DND-41 (cell line): Measurements from ENCODE around the gene LPGAT1.

Experiments used
- ATAC-seq: fragments of 200-7000 bp; cut with Tn5 transposase; 3 replicates; pipeline ENCODE4 v1.9.1; 2021; ENCODE audit warnings: low read depth; ENCODE audit not compliant: insufficient read depth
- DNase-seq: peaks from one replicate; pipeline ENCODE4 v3.0.0-alpha.2; 2020
- H2AFZ ChIP-seq: 2 replicates; pipeline ENCODE4 v1.6.0; 2012; ENCODE audit warnings: low read depth, low read length
- H3K27ac ChIP-seq: 2 replicates; pipeline ENCODE4 v1.5.1; 2012; ENCODE audit warnings: low read length, inconsistent platforms
- H3K27me3 ChIP-seq: fragments of 200-600 bp; sonication (generic); 2 replicates; pipeline ENCODE4 v1.6.0; 2012; ENCODE audit warnings: low read length, mild to moderate bottlenecking, inconsistent platforms; ENCODE audit not compliant: insufficient read depth, poor library complexity
- H3K36me3 ChIP-seq: 2 replicates; pipeline ENCODE4 v1.5.1; 2012; ENCODE audit warnings: low read length, inconsistent platforms; ENCODE audit not compliant: insufficient read depth
- H3K4me1 ChIP-seq: 2 replicates; pipeline ENCODE4 v1.5.1; 2012; ENCODE audit warnings: mild to moderate bottlenecking, low read length; ENCODE audit not compliant: insufficient read depth
- H3K4me2 ChIP-seq: 2 replicates; pipeline ENCODE4 v1.6.0; 2012; ENCODE audit warnings: mild to moderate bottlenecking, moderate library complexity, low read length, inconsistent platforms; ENCODE audit not compliant: insufficient read depth
- H3K4me3 ChIP-seq, 2 experiments: fragments of 200-600 bp in 1 of 2; shearing (Covaris generic) in 1 of 2; 2 replicates each; pipeline ENCODE4 v1.5.1; 2012 to 2016; ENCODE audit warnings: inconsistent platforms in 2 of 2, low read length in 2 of 2, mild to moderate bottlenecking in 2 of 2, low read depth in 1 of 2, moderate library complexity in 1 of 2
- H3K79me2 ChIP-seq: 2 replicates; pipeline ENCODE4 v1.6.0; 2012; ENCODE audit warnings: low read length, inconsistent platforms; ENCODE audit not compliant: insufficient read depth
- H3K9ac ChIP-seq: 2 replicates; pipeline ENCODE4 v1.6.0; 2012; ENCODE audit warnings: low read depth, mild to moderate bottlenecking, inconsistent platforms, low read length, moderate library complexity
- H3K9me3 ChIP-seq: 2 replicates; pipeline ENCODE4 v1.5.1; 2012; ENCODE audit warnings: low read length, moderate library complexity, mild to moderate bottlenecking, inconsistent platforms; ENCODE audit not compliant: insufficient read depth, severe bottlenecking
- H4K20me1 ChIP-seq: 2 replicates; pipeline ENCODE4 v1.6.0; 2012; ENCODE audit warnings: low read length; ENCODE audit not compliant: insufficient read depth
- EZH2 ChIP-seq: IDR thresholded peaks from 3 replicates; pipeline ENCODE4 v1.6.1; 2012; ENCODE audit warnings: borderline replicate concordance, low read depth, mild to moderate bottlenecking, moderate library complexity, low read length, inconsistent platforms; ENCODE audit not compliant: severe bottlenecking
- TF ChIP-seq, protein P1 (sequence below): IDR thresholded peaks from 2 replicates; pipeline ENCODE4 v1.5.1; 2012; ENCODE audit warnings: borderline replicate concordance, low read length, moderate library complexity, mild to moderate bottlenecking; ENCODE audit not compliant: poor library complexity, severe bottlenecking; ENCODE audit errors: extremely low read depth

Gene LPGAT1

DNA sequence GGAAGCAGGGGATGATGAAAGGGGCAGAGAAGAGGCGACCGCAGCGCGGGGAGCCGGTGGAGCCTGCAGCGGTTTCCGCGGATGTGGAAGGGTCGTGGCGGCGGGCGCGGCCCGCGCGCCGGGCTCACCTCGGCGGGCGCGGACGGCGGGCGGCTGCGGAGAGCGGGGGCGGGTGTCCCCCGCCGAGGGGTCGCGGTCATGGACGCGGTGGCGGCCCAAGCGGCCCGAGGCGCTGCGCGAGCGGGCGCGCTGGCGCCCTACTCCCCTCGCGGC lies 572 bp downstream of the LPGAT1 start:
- Histone ChIP-seq H3K36me3 (peaks cover 3% of the 10 kb centered on the region; the same call in 1 of the 2 replicates), H3K27ac (no peak overlapping the region; the same call in 1 of the 2 replicates), H3K9me3 (no peaks in the 10 kb centered on the region), H3K4me3 (peak overlapping the region; percentile 17 to 75; a peak in 3 of 4 replicates), H3K79me2 (no peaks in the 10 kb centered on the region), H2AFZ (peak overlapping the region; percentile 87), H4K20me1 (no peaks in the 10 kb centered on the region), H3K4me2 (peak overlapping the region; percentile 77), H3K4me1 (peaks cover 44% of the 10 kb centered on the region), H3K9ac (peak overlapping the region; percentile 81), H3K27me3 (no peaks in the 10 kb centered on the region)
- ATAC-seq (peak; percentile 20), DNase-seq (peak; percentile 37)
- no peak for TF ChIP-seq EZH2
- TF ChIP-seq, protein P1, sequence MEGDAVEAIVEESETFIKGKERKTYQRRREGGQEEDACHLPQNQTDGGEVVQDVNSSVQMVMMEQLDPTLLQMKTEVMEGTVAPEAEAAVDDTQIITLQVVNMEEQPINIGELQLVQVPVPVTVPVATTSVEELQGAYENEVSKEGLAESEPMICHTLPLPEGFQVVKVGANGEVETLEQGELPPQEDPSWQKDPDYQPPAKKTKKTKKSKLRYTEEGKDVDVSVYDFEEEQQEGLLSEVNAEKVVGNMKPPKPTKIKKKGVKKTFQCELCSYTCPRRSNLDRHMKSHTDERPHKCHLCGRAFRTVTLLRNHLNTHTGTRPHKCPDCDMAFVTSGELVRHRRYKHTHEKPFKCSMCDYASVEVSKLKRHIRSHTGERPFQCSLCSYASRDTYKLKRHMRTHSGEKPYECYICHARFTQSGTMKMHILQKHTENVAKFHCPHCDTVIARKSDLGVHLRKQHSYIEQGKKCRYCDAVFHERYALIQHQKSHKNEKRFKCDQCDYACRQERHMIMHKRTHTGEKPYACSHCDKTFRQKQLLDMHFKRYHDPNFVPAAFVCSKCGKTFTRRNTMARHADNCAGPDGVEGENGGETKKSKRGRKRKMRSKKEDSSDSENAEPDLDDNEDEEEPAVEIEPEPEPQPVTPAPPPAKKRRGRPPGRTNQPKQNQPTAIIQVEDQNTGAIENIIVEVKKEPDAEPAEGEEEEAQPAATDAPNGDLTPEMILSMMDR, result no peak

- peak overlapping the region; percentile 17 to 75; a peak in 3 of 4 replicates for H3K4me3 ChIP-seq
- TF ChIP-seq, protein P1, result no peak
- no peak for TF ChIP-seq EZH2
- H3K9me3 ChIP-seq, result no peaks in the 10 kb centered on the region
- no peak overlapping the region for H3K27ac ChIP-seq
- H2AFZ ChIP-seq, result peak overlapping the region; percentile 87
- H3K27me3 ChIP-seq, result no peaks in the 10 kb centered on the region
- H3K36me3 ChIP-seq, result peaks cover 3% of the 10 kb centered on the region; the same call in 1 of the 2 replicates
- peaks cover 44% of the 10 kb centered on the region for H3K4me1 ChIP-seq
- no peaks in the 10 kb centered on the region for H4K20me1 ChIP-seq
- no peak for ATAC-seq
- peak overlapping the region; percentile 77 for H3K4me2 ChIP-seq
- DNase-seq, result no peak
- peak overlapping the region; percentile 81 for H3K9ac ChIP-seq
- H3K79me2 ChIP-seq, result no peaks in the 10 kb centered on the region
These were observed 1.1 kb downstream of the LPGAT1 start for GRCh38 chr1:211829343-211830054.

DNA sequence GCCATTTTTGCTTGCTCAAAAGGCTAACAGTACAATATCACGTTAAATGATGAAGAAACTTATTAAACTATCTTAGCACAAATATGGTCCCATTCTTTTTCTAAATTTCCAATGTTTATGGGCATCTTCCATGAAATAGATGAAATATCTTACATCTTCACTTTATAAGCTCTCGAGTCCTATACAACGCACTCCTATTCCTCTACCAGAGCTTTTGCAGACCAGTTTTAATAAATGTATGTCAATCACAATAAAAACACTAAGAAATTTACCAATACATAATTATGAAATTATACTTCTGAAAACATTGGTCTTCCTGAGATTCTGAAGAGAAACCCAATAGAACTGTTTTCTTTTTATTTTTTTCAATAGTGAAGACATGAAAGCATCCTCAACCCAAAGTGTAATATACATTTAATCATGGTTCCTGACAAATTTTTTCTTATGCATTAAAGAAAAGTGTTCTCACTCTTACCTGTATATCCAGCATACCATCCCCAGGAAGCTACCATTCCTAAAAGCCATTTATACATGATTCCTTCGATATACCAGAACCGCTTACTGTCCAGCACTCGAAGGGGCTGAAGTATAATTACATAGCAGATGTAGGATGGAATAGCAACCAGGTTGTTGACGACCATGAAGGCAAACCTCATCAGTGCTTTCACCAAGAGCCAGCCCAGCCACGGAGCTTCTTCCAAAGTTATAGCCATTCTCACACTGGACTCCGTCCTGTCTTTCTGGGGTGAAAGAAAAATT lies 1.8 kb downstream of the LPGAT1 start:
- ATAC-seq, result no peak
- Histone ChIP-seq H3K9ac (no peak overlapping the region), H3K4me3 (no peak overlapping the region), H3K4me2 (peak overlapping the region; percentile 77), H3K9me3 (no peaks in the 10 kb centered on the region), H3K36me3 (peaks cover 7% of the 10 kb centered on the region; the same call in 1 of the 2 replicates), H3K27ac (no peak overlapping the region), H3K79me2 (no peaks in the 10 kb centered on the region), H3K4me1 (peaks cover 41% of the 10 kb centered on the region), H2AFZ (no peak overlapping the region), H3K27me3 (no peaks in the 10 kb centered on the region), H4K20me1 (no peaks in the 10 kb centered on the region)
- DNase-seq, result no peak
- no peak for TF ChIP-seq EZH2
- TF ChIP-seq, protein P1, result no peak
